Cerebellar cortex (tissue), 1 donor: ENCODE results near the gene CNTROB.

Experiments used
- DNase-seq: peaks from one replicate; pipeline ENCODE4 v3.0.0-alpha.2; 2015; ENCODE audit warnings: low spot score

CNTROB gene, protein sequence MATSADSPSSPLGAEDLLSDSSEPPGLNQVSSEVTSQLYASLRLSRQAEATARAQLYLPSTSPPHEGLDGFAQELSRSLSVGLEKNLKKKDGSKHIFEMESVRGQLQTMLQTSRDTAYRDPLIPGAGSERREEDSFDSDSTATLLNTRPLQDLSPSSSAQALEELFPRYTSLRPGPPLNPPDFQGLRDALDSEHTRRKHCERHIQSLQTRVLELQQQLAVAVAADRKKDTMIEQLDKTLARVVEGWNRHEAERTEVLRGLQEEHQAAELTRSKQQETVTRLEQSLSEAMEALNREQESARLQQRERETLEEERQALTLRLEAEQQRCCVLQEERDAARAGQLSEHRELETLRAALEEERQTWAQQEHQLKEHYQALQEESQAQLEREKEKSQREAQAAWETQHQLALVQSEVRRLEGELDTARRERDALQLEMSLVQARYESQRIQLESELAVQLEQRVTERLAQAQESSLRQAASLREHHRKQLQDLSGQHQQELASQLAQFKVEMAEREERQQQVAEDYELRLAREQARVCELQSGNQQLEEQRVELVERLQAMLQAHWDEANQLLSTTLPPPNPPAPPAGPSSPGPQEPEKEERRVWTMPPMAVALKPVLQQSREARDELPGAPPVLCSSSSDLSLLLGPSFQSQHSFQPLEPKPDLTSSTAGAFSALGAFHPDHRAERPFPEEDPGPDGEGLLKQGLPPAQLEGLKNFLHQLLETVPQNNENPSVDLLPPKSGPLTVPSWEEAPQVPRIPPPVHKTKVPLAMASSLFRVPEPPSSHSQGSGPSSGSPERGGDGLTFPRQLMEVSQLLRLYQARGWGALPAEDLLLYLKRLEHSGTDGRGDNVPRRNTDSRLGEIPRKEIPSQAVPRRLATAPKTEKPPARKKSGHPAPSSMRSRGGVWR

GRCh38 chr17:7931709-7932482 lies at the start of gene CNTROB, which contains the start of gene TRAPPC1:
CNTROB (plus strand) TSS chr17:7932206; CDS start chr17:7933080, 874 bp downstream.
TRAPPC1 (minus strand) TSS chr17:7931946; CDS start chr17:7931829, 117 bp downstream.
- peak; percentile 99 for DNase-seq

GRCh38 chr17:7882629-7883028 lies 49.4 kb upstream of the CNTROB start:
- no peak for DNase-seq

GRCh38 chr17:7883781-7884386 lies 48.1 kb upstream of the CNTROB start:
- DNase-seq, result no peak

- no peak for DNase-seq
Observed at GRCh38 chr17:7884581-7885366, 47.2 kb upstream of the CNTROB start.

DNA sequence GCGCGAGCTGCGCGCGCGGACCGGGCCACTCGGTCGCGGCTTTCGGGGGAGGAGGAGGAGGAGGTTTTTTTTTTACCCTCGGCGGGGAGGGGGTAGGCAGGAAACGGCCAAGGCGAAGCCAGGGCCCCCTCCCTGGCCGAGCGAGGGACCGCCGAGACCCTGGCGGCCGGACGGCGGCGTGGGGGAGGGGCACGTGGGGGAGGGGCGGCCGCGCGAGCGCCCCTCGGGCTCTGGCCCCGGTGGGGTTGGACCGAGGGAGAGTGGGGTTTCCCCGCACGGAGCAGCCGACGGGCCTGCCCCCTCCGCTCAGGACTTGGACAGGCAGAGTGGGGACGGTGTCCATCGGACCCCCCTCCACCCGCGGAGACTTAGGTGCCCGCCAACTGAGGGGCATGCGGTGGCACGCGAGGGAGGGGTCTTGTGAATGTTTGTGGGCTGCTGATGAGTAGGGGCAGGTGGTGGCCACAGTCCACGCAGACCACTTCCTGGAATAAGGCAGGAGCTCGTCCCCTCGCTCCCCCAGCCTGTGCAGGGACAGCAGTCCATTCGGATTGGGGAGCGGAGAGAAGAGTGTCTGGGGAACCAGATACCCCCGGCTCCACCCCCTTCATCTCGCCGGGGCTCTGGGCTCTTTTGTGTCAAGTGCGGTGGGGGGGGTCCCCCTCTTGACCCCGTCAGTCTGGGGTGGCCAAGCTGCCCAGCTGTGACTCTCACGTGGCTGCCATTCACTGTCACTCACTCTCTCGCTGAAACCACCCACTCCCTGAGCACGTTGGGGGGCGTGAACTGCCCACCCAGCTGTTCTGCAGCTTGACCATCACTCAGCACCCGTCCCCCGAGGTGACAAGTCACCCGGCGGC lies 46.4 kb upstream of the CNTROB start:
- peak; percentile 60 for DNase-seq

- DNase-seq, result peak; percentile 53
Observed at GRCh38 chr17:7886227-7887037, 45.6 kb upstream of the CNTROB start.

DNA sequence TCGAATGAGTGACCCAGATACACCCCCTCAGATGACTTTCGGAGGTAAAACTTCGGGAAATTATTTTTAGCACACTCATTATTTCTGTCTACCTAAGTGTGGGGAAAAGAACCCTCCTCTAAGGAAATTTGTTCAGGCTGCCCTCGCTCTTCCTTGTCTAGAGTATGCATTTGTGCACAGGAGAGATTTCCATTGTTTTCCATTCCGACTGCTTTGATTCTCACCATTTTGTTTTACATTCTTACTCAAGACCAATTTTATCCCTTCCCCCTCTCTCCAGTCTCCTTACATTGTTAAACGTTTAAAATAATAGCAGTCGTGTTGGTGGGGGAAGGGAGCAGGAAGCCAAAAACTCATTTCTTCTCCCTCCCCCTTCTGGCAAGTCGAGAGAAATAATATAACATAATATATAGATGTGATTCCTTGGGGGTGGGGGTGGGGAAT lies 44.9 kb upstream of the CNTROB start:
- peak; percentile 57 for DNase-seq

- peak; percentile 87 for DNase-seq
Observed at GRCh38 chr17:7887482-7888183, 44.4 kb upstream of the CNTROB start.

GRCh38 chr17:7888184-7888920 lies 43.7 kb upstream of the CNTROB start, which contains the start of gene CHD3:
CHD3 (plus strand) TSS chr17:7888789; CDS start chr17:7889001, 212 bp downstream.
- DNase-seq, result no peak

DNA sequence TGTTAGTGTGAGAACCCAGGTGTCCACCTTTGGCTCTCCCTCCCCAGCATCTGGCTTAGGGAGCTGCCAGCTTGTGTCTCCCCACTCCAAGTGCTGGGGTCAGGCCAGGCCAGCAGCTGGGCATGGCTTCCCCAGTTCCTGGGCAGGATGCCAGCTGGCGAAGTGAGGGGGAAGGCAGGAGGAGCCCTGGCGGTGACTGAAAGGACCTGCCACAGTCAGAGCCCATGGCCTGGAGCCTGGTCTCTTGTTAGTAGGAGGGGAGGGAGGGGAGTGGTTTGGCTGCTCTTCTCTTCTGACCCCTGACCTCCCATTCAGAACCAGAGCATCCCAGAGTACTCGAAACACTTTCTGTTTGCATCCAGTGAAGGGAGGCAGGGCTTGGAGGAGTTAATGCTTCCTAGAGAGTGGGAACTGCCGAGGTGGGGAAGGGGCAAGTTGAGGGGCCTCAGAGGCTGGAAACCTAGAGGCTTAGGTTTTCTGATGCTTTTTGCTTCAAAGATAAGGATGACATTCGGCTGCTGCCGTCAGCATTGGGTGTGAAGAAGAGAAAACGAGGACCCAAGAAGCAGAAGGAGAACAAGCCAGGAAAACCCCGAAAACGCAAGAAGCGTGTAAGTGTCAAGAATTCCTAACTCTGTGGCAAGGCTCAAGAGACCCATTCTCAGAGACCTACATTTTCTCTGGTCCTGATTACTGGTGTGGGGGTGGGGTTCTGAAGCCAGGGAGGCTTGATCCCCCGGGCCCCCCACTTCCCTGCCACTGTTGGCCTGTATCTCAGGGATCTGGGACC lies 42.6 kb upstream of the CNTROB start:
- DNase-seq, result peak; percentile 88

- no peak for DNase-seq
Observed at GRCh38 chr17:7893187-7893880, 38.7 kb upstream of the CNTROB start.

DNA sequence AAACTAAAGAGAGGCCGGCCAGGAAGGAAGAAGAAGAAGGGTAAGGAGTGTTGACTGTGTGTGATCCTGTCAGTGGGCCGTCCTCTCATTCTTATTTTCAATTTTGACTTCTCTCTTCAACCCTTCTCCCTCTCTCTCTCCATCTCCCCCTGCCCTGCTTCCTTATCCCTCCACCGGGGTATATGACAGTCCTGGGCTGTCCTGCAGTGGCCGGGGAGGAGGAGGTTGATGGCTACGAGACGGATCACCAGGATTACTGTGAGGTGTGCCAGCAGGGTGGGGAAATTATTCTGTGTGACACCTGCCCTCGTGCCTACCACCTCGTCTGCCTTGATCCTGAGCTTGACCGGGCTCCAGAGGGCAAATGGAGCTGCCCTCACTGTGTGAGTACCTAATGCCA lies 37.8 kb upstream of the CNTROB start:
- DNase-seq, result no peak

DNA sequence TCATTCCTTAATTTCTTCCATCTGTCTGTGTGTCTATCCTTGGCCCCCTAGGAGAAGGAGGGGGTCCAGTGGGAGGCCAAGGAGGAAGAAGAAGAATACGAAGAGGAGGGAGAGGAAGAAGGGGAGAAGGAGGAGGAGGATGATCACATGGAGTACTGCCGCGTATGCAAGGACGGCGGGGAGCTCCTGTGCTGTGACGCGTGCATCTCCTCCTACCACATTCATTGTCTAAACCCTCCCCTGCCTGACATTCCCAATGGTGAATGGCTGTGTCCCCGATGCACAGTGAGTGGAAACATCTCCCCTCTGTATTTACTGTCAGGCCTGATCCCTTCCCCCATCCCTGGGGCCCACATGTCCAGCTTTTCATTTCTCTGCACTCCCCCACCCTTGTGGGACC lies 37.1 kb upstream of the CNTROB start:
- no peak for DNase-seq

- no peak for DNase-seq
Observed at GRCh38 chr17:7897090-7897489, 34.9 kb upstream of the CNTROB start.

DNA sequence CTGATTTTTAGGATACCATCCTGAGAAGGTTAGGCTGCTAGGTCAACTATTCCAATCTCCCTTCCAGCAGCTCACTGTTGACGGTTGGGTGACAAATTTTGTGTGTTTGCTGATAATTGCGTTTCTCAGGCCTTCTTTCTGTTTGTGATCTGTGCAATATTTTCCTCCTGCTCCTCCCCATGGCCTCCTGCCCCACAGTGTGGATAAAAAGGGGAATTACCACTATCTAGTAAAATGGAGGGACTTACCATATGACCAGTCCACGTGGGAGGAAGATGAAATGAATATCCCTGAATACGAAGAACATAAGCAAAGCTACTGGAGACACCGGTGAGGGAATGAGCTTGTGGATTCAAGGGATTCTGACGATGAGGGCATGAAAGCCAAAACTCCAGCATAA lies 34.2 kb upstream of the CNTROB start:
- DNase-seq, result peak; percentile 53
